GM21786 (cell line): Measurements from ENCODE around the gene ZDHHC20.
A peak's percentile ranks its signal among the peaks of the same experiment; 100 is the strongest.

Experiments
- ATAC-seq: cut with Tn5 transposase; IDR thresholded peaks from one replicate; pipeline ENCODE4 v1.9.1; 2021; ENCODE audit not compliant: unreplicated experiment

The ZDHHC20 gene

DNA sequence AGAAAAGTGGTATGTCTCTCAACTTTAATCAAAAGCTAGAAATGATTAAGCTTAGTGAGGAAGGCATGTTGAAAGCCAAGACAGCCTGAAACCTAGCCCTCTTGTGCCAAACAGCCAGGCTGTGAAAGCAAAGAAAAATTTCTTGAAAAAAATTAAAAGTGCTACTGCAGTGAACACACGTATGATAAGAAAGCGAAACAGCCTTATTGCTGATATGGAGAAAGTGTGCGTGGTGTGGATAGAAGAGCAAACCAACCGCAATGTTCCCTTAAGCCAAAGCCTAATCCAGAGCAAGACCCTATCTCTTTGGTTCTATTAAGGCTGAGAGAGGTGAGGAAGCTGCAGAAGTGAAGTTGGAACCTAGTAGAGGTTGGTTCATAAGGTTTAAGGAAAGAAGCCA is 96.4 kb downstream of the ZDHHC20 start:
- ATAC-seq = no peak

GRCh38 chr13:21361706-21362105 is 97.4 kb downstream of the ZDHHC20 start:
- ATAC-seq = no peak

GRCh38 chr13:21361123-21361522 is 98.0 kb downstream of the ZDHHC20 start:
- ATAC-seq = no peak

- ATAC-seq = no peak
Measured at GRCh38 chr13:21360463-21360862, 98.6 kb downstream of the ZDHHC20 start.

DNA sequence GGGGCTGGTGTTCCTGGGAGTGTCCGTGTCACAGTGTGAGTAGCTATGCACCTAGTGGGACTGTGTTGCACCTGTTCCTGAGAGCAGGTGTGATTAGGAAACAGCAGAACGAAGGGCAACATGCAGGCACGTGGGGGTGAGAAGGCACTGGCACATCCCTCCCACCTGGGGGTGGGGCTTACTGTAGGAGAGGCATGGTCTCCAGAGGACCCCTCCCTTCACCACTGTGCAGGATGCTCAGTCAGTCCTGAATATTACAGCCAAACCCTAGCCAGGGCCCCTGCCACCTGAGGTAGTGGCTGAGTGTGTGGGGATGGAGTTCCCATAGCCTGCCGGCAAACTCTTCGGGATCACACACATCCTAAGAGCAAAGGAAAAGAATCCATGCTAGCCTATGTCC is 99.2 kb downstream of the ZDHHC20 start:
- no peak for ATAC-seq

DNA sequence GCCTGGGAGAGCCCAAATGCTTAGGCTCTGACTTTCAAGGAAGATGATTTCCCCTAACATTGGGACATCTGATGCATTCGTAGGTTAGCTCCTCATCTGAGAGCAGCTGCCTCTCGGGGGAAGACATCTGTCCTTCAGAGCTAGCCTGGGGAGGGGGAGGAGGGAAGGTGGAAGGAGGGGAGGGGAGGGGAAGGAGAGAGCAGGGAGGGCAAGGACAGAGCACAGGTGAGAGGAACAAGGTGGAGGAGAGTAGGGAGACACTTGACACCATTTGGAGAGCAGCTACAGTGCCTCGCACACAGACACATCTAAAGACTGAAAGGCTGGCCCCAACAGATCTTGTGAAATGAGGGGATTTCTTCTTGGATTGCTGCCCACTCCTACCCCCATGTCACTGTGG is 103.8 kb downstream of the ZDHHC20 start:
- no peak for ATAC-seq

- no peak for ATAC-seq
Measured at GRCh38 chr13:21354721-21355120, 104.4 kb downstream of the ZDHHC20 start.

- no peak for ATAC-seq
Measured at GRCh38 chr13:21348488-21349120, 110.5 kb downstream of the ZDHHC20 start.

DNA sequence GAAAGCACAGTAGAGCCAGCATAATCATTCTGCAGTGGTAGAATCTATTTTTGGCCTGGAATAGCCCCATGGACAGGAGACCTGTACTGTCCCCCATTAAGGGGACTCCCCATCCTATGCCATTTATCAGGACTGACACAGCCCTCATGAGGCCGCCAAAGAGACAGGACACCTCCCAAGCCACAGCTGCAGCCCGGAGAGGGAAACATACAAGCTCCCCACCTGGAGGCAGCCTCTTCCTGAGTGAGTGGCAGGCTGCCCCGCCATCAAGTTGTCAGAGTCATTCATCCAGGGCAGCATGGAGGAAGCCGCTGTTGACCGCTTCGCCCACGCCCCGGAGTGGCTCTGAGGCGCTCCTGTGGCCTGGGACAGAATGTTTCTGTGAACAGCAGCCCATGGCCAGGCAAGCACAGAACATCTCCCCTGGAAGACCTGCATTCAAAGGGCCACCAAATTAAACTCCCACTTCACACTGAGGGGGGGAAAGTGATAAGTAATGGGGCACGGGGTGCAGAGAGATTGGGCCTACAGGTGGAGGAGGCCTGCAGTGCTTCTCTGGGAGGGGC is 111.3 kb downstream of the ZDHHC20 start:
- ATAC-seq = no peak

DNA sequence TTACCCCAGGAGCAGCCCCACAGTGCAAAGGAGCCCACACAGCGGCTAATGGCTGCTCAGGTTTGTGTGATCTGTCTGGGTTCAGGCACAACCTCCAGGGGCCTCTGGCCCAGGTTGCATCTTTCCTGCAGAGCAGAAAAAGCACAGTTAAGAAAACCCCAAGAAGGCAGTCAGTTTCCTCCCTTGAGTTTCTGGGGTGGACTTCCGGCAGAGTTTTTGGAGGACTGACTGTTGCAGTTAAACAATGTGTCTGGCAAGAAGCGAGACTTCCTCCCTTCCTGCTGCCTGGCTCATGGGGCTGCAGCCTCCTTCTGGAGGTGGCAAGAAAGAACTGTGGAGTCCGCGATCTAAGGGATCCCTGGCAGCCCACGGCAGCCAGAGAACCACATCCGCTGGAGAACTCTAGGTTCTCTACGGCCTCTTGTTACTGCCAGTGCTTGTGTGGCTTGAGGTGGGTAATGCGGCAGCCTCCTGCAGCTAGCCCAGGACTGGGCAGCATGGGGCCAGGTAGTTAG is 114.4 kb downstream of the ZDHHC20 start:
- no peak for ATAC-seq

GRCh38 chr13:21343659-21344058 is 115.4 kb downstream of the ZDHHC20 start:
- no peak for ATAC-seq

GRCh38 chr13:21342699-21343442 is 116.2 kb downstream of the ZDHHC20 start:
- no peak for ATAC-seq

DNA sequence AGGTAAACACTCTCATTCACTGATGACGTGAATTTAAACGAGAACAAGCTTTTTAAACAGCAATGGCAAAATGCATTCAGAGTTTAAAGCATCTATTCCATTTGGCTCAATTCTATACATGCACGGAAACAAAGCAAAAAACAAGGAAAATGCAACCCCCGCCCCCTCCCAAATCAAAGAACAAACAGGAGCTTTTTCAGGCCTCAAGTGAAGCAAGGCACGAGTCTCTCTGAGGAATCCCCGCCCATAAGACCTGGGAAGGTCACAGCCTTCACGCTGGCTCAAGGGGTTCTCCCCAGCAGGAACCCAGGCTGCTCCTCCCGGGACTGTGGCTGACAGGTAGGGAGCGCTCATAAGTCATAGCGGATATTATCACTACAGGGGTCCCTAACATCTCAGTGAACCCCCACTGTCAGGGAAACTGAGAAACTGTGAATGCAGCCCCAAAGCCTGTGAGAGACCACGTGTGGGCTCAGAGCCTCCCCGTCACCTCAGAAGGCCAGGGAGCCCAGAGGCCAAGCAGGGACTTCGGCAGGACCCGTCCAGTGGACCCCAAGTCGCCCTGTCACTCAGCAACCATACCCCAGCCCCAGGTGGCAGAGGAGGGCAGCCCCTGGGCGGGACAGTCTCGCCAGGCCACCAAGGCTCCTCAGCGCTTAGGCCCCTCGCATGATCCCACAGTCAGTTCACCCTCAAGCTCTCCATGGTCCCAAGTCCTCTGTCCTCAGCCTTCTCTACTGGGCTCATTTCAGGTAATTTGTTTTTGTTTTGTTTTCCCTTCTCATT is 117.3 kb downstream of the ZDHHC20 start:
- no peak for ATAC-seq

DNA sequence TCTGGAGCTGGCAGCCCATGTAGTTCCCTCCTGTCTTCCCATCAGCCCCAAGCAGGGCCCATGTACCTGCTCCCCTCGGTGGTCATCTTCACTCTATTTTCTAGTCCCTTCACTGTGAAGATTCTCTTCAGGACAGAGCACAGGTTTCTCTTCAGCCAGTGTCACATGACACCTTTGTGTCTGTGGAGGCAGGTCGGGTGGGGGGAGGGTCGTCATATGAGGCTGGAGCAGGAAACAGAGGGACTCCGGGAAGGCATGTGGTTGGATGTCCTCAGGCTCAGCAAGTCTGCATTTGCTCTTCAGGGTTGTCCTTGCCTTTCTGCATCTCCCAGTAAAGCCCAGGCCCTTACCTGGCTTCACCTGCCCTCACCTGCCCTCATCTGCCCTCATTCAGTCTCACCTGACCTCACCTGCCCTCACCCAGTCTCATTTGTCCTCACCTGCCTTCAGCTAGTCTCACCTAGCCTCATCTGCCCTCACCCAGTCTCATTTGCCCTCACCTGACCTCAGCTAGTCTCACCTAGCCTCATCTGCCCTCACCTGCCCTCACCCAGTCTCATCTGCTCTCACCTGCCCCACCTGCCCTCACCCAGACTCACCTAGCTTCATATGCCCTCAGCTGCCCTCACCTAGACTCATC is 120.3 kb downstream of the ZDHHC20 start:
- ATAC-seq = no peak

DNA sequence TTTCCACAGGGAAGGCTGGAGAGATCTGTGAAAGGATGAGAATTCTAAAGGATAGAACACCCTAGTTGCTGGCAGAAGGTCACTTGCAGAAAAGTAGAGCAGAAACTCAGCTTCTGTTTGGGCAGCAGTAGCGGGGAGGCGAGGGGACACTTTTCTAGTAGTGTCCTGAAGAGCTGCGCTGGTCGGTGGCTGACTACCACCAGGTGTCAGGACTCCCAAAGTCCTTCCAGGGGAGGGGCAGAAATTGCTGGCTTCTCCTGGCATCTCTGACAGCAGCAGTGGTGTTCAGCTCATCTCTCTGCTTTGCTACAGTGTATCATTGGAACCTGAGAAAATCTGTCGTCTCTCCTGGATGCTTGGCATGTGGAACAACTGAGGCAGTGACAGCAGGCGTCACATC is 120.9 kb downstream of the ZDHHC20 start:
- no peak for ATAC-seq

- ATAC-seq = no peak
Measured at GRCh38 chr13:21336609-21337349, 122.3 kb downstream of the ZDHHC20 start.

DNA sequence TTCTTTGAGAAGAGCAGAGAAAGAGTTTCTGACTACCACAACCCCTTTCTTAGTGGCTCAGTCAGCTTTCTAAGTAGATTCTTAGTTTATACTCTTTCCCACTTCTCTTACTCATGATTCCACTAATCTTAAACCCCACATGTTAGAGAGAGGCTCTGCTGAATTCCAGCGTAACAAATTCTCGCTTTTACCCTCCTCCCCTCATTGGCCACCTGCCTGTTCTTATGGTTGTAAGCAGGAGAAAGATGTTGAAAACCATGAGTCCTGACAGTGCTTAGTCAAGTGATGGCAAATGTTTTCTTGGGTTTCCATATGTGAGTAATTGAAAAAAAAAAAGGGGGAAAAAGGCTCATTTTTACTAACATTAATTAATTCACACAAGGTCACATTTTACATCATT is 125.9 kb downstream of the ZDHHC20 start:
- ATAC-seq = no peak

GRCh38 chr13:21330126-21330861 is 128.8 kb downstream of the ZDHHC20 start:
- ATAC-seq = peak; percentile 85

DNA sequence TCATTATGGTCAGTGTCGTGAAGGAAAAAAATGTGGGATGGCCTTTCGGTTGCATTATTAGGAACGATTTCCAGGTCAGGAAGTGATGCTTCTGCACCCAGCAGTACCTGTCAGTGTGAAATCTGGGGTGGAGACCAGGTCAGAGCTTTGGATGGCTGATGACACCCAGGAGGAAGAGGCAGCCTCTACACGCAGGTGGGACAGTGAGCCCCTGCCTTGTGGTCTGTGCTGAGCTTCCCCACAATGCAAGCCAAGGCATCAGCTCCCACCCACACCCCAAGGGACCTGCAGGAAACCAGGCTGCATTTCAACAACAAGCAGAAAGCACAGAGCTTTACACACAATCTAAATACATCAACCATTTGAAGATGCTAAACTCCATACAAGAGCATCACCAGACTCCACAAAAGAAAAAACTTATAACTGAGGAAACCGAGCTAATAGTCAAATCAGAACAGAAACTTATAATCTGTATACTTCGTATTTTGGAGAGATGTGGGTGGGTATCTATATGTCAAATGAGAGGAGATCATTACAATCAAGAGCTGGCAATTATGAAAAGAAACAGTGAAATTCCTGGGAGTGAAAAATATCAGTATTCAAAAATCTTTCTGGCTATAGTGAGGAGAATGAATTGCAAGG is 130.1 kb downstream of the ZDHHC20 start:
- no peak for ATAC-seq
